ENCODE results near the gene EXOC4. TPM values are rescaled to one million over a fixed set of nuclear protein-coding genes. Genes with fewer than 3 reads are reported as not detected.

The EXOC4 gene
- total and polyA plus RNA-seq, 2 of the 8 experiments (the other 6 are each of a cell fraction or from before 2014, with no cell fraction given): 27.0 to 67.3 TPM

GRCh38 chr7:133517766-133518165 is 264.9 kb downstream of the EXOC4 start:
- Histone ChIP-seq H2BK20ac (ENCODE audit: low read length) (no peak overlapping the region), H3K23ac (ENCODE audit: insufficient read length) (no peak overlapping the region), H2BK5ac (ENCODE audit: low read depth, low read length) (no peak overlapping the region), H4K5ac (ENCODE audit: insufficient read length, low read depth, low read length) (no peak overlapping the region), H3K4ac (replicated peaks; ENCODE audit: insufficient read length, low read depth, low read length) (no peak overlapping the region), H3K4me2 (ENCODE audit: insufficient read depth in 1 of 2, low read depth in 2 of 2, low read length in 2 of 2) (no peak overlapping the region), H3K9ac (replicated peaks in 1 of 4; ENCODE audit: extremely low read depth in 1 of 4, low read depth in 3 of 4, low read length in 3 of 4) (no peak overlapping the region), H3K23me2 (ENCODE audit: low read depth, low read length) (no peaks in the 10 kb centered on the region), H2AFZ (ENCODE audit: low read length) (no peak overlapping the region), H3K79me2 (ENCODE audit: control insufficient read depth in 1 of 2, insufficient read depth in 2 of 2, low read length in 2 of 2) (no peaks in the 10 kb centered on the region), H4K20me1 (replicated peaks in 1 of 2; ENCODE audit: control insufficient read depth in 1 of 2, insufficient read depth in 2 of 2, low read length in 2 of 2) (no peaks in the 10 kb centered on the region), H3K4me3 (ENCODE audit: extremely low read depth in 1 of 4, insufficient read depth in 2 of 4, low read depth in 3 of 4, low read length in 4 of 4) (no peak overlapping the region), H4K91ac (replicated peaks; ENCODE audit: insufficient read length, low read length) (no peak overlapping the region), H3K18ac (ENCODE audit: extremely low read depth, low read length) (no peak overlapping the region), H3K36me3 (ENCODE audit: control insufficient read depth in 2 of 4, insufficient read depth in 4 of 4, low read length in 3 of 4) (no peaks in the 10 kb centered on the region), H3K14ac (ENCODE audit: insufficient read length) (no peak overlapping the region), H3K9me3 (ENCODE audit: insufficient read depth in 2 of 2, low read depth in 1 of 2, low read length in 1 of 2) (no peaks in the 10 kb centered on the region), H3K56ac (replicated peaks; ENCODE audit: insufficient read length, low read depth, low read length) (no peak overlapping the region), H2BK120ac (replicated peaks; ENCODE audit: low read depth, low read length) (no peak overlapping the region), H2BK12ac (ENCODE audit: low read depth, low read length) (no peak overlapping the region), H2BK15ac (ENCODE audit: low read length) (no peak overlapping the region), H3K79me1 (ENCODE audit: low read depth, low read length) (no peaks in the 10 kb centered on the region), H2AK5ac (ENCODE audit: low read depth, low read length) (no peak overlapping the region), H4K8ac (ENCODE audit: extremely low read depth, insufficient read depth, low read length) (no peak overlapping the region), H3K27me3 (replicated peaks in 1 of 4; ENCODE audit: control insufficient read depth in 3 of 4, extremely low read depth in 1 of 4, insufficient read depth in 3 of 4, low read length in 3 of 4) (no peaks in the 10 kb centered on the region), H3K27ac (ENCODE audit: low read depth, low read length) (no peak overlapping the region), H3K4me1 (replicated peaks in 1 of 4; ENCODE audit: control insufficient read depth in 3 of 4, insufficient read depth in 4 of 4, low read length in 3 of 4) (no peaks in the 10 kb centered on the region)
- ChIA-PET CTCF (ENCODE audit: partially characterized antibody) (interaction anchor here (0.6 kb wide), 1 partner anchor 1980 kb away, joined by 3 read pairs; no protein-coding TSS in a partner anchor), POLR2A (ENCODE audit: partially characterized antibody) (no interaction called here)
- WGBS, 2 experiments (ENCODE audit: extremely low coverage in 1 of 2, insufficient coverage in 1 of 2, insufficient read length in 1 of 2, insufficient replicate concordance in 2 of 2, low coverage in 1 of 2, low lambda C conversion rate in 2 of 2, missing lambda C conversion rate in 1 of 2): 90% methylated on average over 4 of the region's 4 CpGs; no CpG with 5 or more reads in 1 of the 2 experiments
- no peak for DNase-seq (ENCODE audit: low read depth in 1 of 2, low spot score in 2 of 2)
- no peak for FAIRE-seq
- no peak for TF ChIP-seq CREB1 (IDR thresholded peaks at IDR 0.05)
- TF ChIP-seq HDAC2 (IDR thresholded peaks at IDR 0.05; ENCODE audit: borderline replicate concordance in 1 of 2, low read depth in 2 of 2, low read length in 2 of 2): no peak
- no peak for TF ChIP-seq POLR2AphosphoS5 (IDR thresholded peaks at IDR 0.05; ENCODE audit: low read depth, low read length)
- TF ChIP-seq POLR2A (IDR thresholded peaks at IDR 0.05; ENCODE audit: control extremely low read depth in 1 of 2, low read depth in 2 of 2, low read length in 2 of 2): no peak
- no peak for TF ChIP-seq BACH1 (IDR thresholded peaks at IDR 0.05; ENCODE audit: low read length)
- TF ChIP-seq ATF3 (IDR thresholded peaks at IDR 0.05; ENCODE audit: insufficient read depth, low read depth, low read length): no peak
- no peak for TF ChIP-seq SIN3A (conservative IDR thresholded peaks at IDR 0.05 in 1 of 2, IDR thresholded peaks at IDR 0.05 in 1 of 2; ENCODE audit: low read depth in 1 of 2, low read length in 2 of 2)
- TF ChIP-seq SRF (IDR thresholded peaks at IDR 0.05; ENCODE audit: low read depth, low read length): no peak
- no peak for TF ChIP-seq PHF8 (conservative IDR thresholded peaks at IDR 0.05; ENCODE audit: low read depth, low read length)
- TF ChIP-seq CBX5 (IDR thresholded peaks at IDR 0.05; ENCODE audit: low read depth, low read length): no peak
- no peak for TF ChIP-seq SUZ12 (IDR thresholded peaks at IDR 0.05; ENCODE audit: low read length)
- TF ChIP-seq RAD21 (IDR thresholded peaks at IDR 0.05 in 1 of 2, conservative IDR thresholded peaks at IDR 0.05 in 1 of 2; ENCODE audit: low read depth in 2 of 2, low read length in 2 of 2): no peak
- no peak for TF ChIP-seq GABPA (IDR thresholded peaks at IDR 0.05; ENCODE audit: borderline replicate concordance, insufficient read depth, low read length)
- TF ChIP-seq RFX5 (IDR thresholded peaks at IDR 0.05; ENCODE audit: borderline replicate concordance, low read depth, low read length): no peak
